Hepatocyte (in vitro differentiated cells): ENCODE measurements around the gene PRAMEF1.

Experiments
- CTCF ChIP-seq: fragments of 200-600 bp; sonication (generic); IDR thresholded peaks from 2 replicates; pipeline ENCODE4 v1.5.1; 2016; ENCODE audit warnings: antibody characterized with exemption, mild to moderate bottlenecking; ENCODE audit not compliant: poor library complexity
- EZH2 ChIP-seq: fragments of 200-600 bp; sonication (generic); IDR thresholded peaks from 2 replicates; pipeline ENCODE4 v1.6.1; 2016; ENCODE audit warnings: antibody characterized with exemption, mild to moderate bottlenecking, borderline replicate concordance
- EZH2phosphoT487 ChIP-seq: fragments of 200-600 bp; sonication (generic); IDR thresholded peaks from one replicate; pipeline ENCODE4 v1.6.1; 2018; ENCODE audit warnings: antibody characterized with exemption, mild to moderate bottlenecking, low read depth, moderate library complexity; ENCODE audit not compliant: unreplicated experiment, severe bottlenecking

- no peak for TF ChIP-seq CTCF
- TF ChIP-seq EZH2: no peak
- TF ChIP-seq EZH2phosphoT487: no peak
These were observed 34.3 kb upstream of the PRAMEF1 start for GRCh38 chr1:12756768-12757413.
